ENCODE data around the gene PCSK1. TPM values are rescaled to one million over a fixed set of nuclear protein-coding genes. Genes with fewer than 3 reads are reported as not detected.

Gene PCSK1
- polyA plus RNA-seq, 3 donors: not detected

DNA sequence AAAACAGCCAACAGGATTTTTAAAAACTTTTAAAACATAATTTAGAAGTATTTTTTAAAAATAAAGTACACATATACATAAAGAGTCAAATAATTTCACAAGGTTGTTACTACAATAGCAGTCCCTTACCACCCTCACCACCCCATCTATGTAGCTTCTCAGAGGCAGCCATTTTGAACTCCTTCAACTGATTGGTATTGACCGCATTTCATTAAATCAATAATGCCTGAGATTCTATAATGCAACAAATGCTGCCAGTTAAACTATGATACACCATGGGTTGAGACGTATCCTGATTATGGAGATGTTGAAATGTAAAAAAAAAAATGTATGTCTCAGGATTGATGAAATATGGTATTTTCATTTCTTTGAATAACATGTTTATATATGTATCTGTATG, 78.8 kb downstream of the PCSK1 start:
- Histone ChIP-seq H4K20me1 (ENCODE audit: insufficient read depth, low read length) (no peaks in the 10 kb centered on the region), H3K4me3 (replicated peaks in 1 of 3; ENCODE audit: low read depth in 2 of 3, low read length in 3 of 3) (no peak overlapping the region), H2AFZ (ENCODE audit: insufficient read depth, low read depth, low read length, poor library complexity, severe bottlenecking) (no peak overlapping the region), H3K79me2 (ENCODE audit: insufficient read depth, low read length) (no peaks in the 10 kb centered on the region), H3K9me3 (replicated peaks in 1 of 2; ENCODE audit: control insufficient read depth in 1 of 2, insufficient read depth in 1 of 2, low read length in 2 of 2) (no peaks in the 10 kb centered on the region), H3K27ac (ENCODE audit: low read depth in 1 of 2, low read length in 2 of 2) (no peak overlapping the region), H3K9ac (ENCODE audit: insufficient read depth, low read length, poor library complexity, severe bottlenecking) (no peak overlapping the region), H3K27me3 (ENCODE audit: control insufficient read depth in 2 of 2, insufficient read depth in 2 of 2, low read length in 2 of 2) (no peaks in the 10 kb centered on the region), H3K36me3 (replicated peaks in 1 of 2; ENCODE audit: control insufficient read depth in 1 of 2, insufficient read depth in 2 of 2, low read length in 2 of 2) (no peaks in the 10 kb centered on the region), H3K4me1 (ENCODE audit: control insufficient read depth in 1 of 2, insufficient read depth in 2 of 2, low read length in 2 of 2) (peaks cover 3 to 8% of the 10 kb centered on the region in 2 donors), H3K4me2 (replicated peaks; ENCODE audit: extremely low read depth, low read length, poor library complexity, severe bottlenecking) (no peak overlapping the region)
- TF ChIP-seq, protein P1, sequence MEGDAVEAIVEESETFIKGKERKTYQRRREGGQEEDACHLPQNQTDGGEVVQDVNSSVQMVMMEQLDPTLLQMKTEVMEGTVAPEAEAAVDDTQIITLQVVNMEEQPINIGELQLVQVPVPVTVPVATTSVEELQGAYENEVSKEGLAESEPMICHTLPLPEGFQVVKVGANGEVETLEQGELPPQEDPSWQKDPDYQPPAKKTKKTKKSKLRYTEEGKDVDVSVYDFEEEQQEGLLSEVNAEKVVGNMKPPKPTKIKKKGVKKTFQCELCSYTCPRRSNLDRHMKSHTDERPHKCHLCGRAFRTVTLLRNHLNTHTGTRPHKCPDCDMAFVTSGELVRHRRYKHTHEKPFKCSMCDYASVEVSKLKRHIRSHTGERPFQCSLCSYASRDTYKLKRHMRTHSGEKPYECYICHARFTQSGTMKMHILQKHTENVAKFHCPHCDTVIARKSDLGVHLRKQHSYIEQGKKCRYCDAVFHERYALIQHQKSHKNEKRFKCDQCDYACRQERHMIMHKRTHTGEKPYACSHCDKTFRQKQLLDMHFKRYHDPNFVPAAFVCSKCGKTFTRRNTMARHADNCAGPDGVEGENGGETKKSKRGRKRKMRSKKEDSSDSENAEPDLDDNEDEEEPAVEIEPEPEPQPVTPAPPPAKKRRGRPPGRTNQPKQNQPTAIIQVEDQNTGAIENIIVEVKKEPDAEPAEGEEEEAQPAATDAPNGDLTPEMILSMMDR (IDR thresholded peaks at IDR 0.05): no peak
- intact Hi-C loops (cut with micrococcal nuclease): no loop called here
- H3K27me3 Mint-ChIP-seq (ENCODE audit: low read depth in 3 of 3): peaks cover 5 to 6% (median 6%) of the 10 kb centered on the region in 3 donors
- no peaks in the 10 kb centered on the region for H3K36me3 Mint-ChIP-seq
- H3K9me3 Mint-ChIP-seq: peaks cover 0 to 10% (median 0%) of the 10 kb centered on the region in 7 donors
- H3K4me1 Mint-ChIP-seq: peaks cover 8% of the 10 kb centered on the region
- WGBS (ENCODE audit: insufficient coverage): no CpG with 5 or more reads among the region's 2 CpGs
- H3K27ac Mint-ChIP-seq: no peak overlapping the region
- no peak overlapping the region for H3K4me3 Mint-ChIP-seq
- DNase-seq: no peak

DNA sequence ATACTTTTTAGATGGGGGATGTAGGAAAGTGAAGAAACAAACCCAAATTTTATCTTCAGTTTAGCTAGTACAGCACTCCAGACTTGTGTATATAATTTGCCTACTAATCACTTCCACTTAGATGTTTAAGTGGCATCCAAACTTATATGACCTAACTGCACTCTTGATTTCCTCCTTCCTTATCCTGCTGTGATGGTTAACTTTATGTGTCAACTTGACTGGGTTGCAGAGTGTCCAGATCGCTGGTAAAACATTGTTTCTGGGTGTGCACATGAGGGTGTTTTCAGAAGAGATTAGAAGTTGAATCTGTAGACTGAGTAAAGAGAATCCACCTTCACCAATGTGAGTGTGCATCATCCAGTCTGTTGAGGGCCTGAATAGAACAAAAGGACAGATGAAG, 79.8 kb downstream of the PCSK1 start:
- TF ChIP-seq, protein P1 (IDR thresholded peaks at IDR 0.05): no peak
- Mint-ChIP-seq H3K9me3 (peaks cover 0 to 8% (median 0%) of the 10 kb centered on the region in 7 donors), H3K27ac (no peak overlapping the region), H3K4me1 (peaks cover 8% of the 10 kb centered on the region), H3K27me3 (ENCODE audit: low read depth in 3 of 3) (peaks cover 2 to 4% (median 2%) of the 10 kb centered on the region in 3 donors), H3K36me3 (no peaks in the 10 kb centered on the region), H3K4me3 (no peak overlapping the region)
- WGBS (ENCODE audit: insufficient coverage): no CpG with 5 or more reads among the region's 1 CpG
- Histone ChIP-seq H2AFZ (ENCODE audit: insufficient read depth, low read depth, low read length, poor library complexity, severe bottlenecking) (no peak overlapping the region), H3K9me3 (replicated peaks in 1 of 2; ENCODE audit: control insufficient read depth in 1 of 2, insufficient read depth in 1 of 2, low read length in 2 of 2) (no peaks in the 10 kb centered on the region), H4K20me1 (ENCODE audit: insufficient read depth, low read length) (no peaks in the 10 kb centered on the region), H3K4me1 (ENCODE audit: control insufficient read depth in 1 of 2, insufficient read depth in 2 of 2, low read length in 2 of 2) (peaks cover 3 to 8% of the 10 kb centered on the region in 2 donors), H3K27ac (ENCODE audit: low read depth in 1 of 2, low read length in 2 of 2) (no peak overlapping the region), H3K4me2 (replicated peaks; ENCODE audit: extremely low read depth, low read length, poor library complexity, severe bottlenecking) (no peak overlapping the region), H3K4me3 (replicated peaks in 1 of 3; ENCODE audit: low read depth in 2 of 3, low read length in 3 of 3) (no peak overlapping the region), H3K27me3 (ENCODE audit: control insufficient read depth in 2 of 2, insufficient read depth in 2 of 2, low read length in 2 of 2) (no peaks in the 10 kb centered on the region), H3K79me2 (ENCODE audit: insufficient read depth, low read length) (no peaks in the 10 kb centered on the region), H3K36me3 (replicated peaks in 1 of 2; ENCODE audit: control insufficient read depth in 1 of 2, insufficient read depth in 2 of 2, low read length in 2 of 2) (no peaks in the 10 kb centered on the region), H3K9ac (ENCODE audit: insufficient read depth, low read length, poor library complexity, severe bottlenecking) (no peak overlapping the region)
- DNase-seq: no peak
- intact Hi-C loops (cut with micrococcal nuclease): no loop called here

Measured in CD14-positive monocyte (primary cell).